SU-DHL-6 (cell line): ENCODE results near the gene CPNE1.

Experiments
- H2AFZ ChIP-seq: fragments of 200-600 bp; sonication (generic); 2 replicates; pipeline ENCODE4 v1.6.1; 2014; ENCODE audit warnings: low read depth, mild to moderate bottlenecking, moderate library complexity, mixed read lengths, antibody characterized with exemption, low read length; ENCODE audit not compliant: severe bottlenecking
- H3F3A ChIP-seq: fragments of 200-600 bp; shearing (Covaris generic); 2 replicates; pipeline ENCODE4 v1.6.0; 2016; ENCODE audit warnings: antibody characterized with exemption, mild to moderate bottlenecking; ENCODE audit not compliant: insufficient read depth
- H3K27ac ChIP-seq: fragments of 200-600 bp; sonication (generic); 2 replicates; pipeline ENCODE4 v1.5.1; 2016; ENCODE audit warnings: low read depth, mild to moderate bottlenecking, low read length, moderate library complexity, mixed read lengths
- H3K27me3 ChIP-seq: fragments of 200-600 bp; sonication (generic), shearing (Covaris generic); 2 replicates; pipeline ENCODE4 v1.6.0; 2014; ENCODE audit warnings: mild to moderate bottlenecking, low read length
- H3K36me3 ChIP-seq: fragments of 200-600 bp; sonication (generic); 2 replicates; pipeline ENCODE4 v1.6.1; 2014; ENCODE audit warnings: mild to moderate bottlenecking, low read length, mixed read lengths
- H3K4me2 ChIP-seq: fragments of 300-600, 200-600 bp; shearing (Covaris generic), sonication (generic); 2 replicates; pipeline ENCODE4 v1.6.0; 2014; ENCODE audit warnings: low read length, low read depth, mild to moderate bottlenecking; ENCODE audit not compliant: poor library complexity, severe bottlenecking
- H3K4me3 ChIP-seq: fragments of 200-600 bp; sonication (generic); 2 replicates; pipeline ENCODE4 v1.5.1; 2014; ENCODE audit warnings: antibody characterized with exemption, low read length, mild to moderate bottlenecking, mixed read lengths; ENCODE audit not compliant: insufficient read depth, poor library complexity, severe bottlenecking
- H3K79me2 ChIP-seq: fragments of 200-600 bp; sonication (generic); 2 replicates; pipeline ENCODE4 v1.6.1; 2014; ENCODE audit warnings: mild to moderate bottlenecking, low read length, moderate library complexity; ENCODE audit not compliant: insufficient read depth
- H3K9ac ChIP-seq: fragments of 200-600 bp; sonication (generic); 2 replicates; pipeline ENCODE4 v1.7.0; 2014; ENCODE audit warnings: mild to moderate bottlenecking, low read length
- H3K9me2 ChIP-seq: fragments of 200-600 bp; sonication (generic); replicated peaks from 2 replicates; pipeline ENCODE4 v1.6.1; 2014; ENCODE audit warnings: low read length; ENCODE audit not compliant: insufficient read depth
- H3K9me3 ChIP-seq: fragments of 200-600 bp; sonication (generic); 2 replicates; pipeline ENCODE4 v1.6.1; 2014; ENCODE audit warnings: low read length, mixed read lengths; ENCODE audit not compliant: insufficient read depth
- H4K20me1 ChIP-seq: fragments of 200-600 bp; sonication (generic); 2 replicates; pipeline ENCODE4 v1.6.1; 2014; ENCODE audit warnings: low read depth, mild to moderate bottlenecking, antibody characterized with exemption, low read length, moderate library complexity, mixed read lengths
- CTCF ChIP-seq: fragments of 200-600 bp; sonication (generic); IDR thresholded peaks from one replicate; pipeline ENCODE4 v1.5.1; 2017; ENCODE audit warnings: antibody characterized with exemption, mild to moderate bottlenecking, low read length, moderate library complexity; ENCODE audit not compliant: insufficient read depth, poor library complexity, severe bottlenecking
- EZH2phosphoT487 ChIP-seq: fragments of 200-600 bp; sonication (generic), shearing (Covaris generic); conservative IDR thresholded peaks from 2 replicates; pipeline ENCODE4 v1.6.1; 2018; ENCODE audit warnings: mild to moderate bottlenecking, antibody characterized with exemption, low read length, moderate library complexity, mixed read lengths

The CPNE1 gene

GRCh38 chr20:35632539-35633115 lies 32.1 kb downstream of the CPNE1 start:
- Histone ChIP-seq H2AFZ (no peak overlapping the region), H3K9me3 (no peaks in the 10 kb centered on the region), H3K27ac (no peak overlapping the region), H4K20me1 (no peaks in the 10 kb centered on the region), H3F3A (no peaks in the 10 kb centered on the region), H3K9ac (no peak overlapping the region), H3K79me2 (peaks cover 4% of the 10 kb centered on the region; the same call in 1 of the 2 replicates), H3K36me3 (0 out of 2 replicates have a peak, but pooled peaks cover 4% of the 10 kb centered on the region), H3K27me3 (no peaks in the 10 kb centered on the region), H3K4me3 (no peak overlapping the region), H3K4me2 (no peak overlapping the region), H3K9me2 (no peaks in the 10 kb centered on the region)
- no peak for TF ChIP-seq EZH2phosphoT487
- TF ChIP-seq CTCF: no peak

- Histone ChIP-seq H3K36me3 (peaks cover 6% of the 10 kb centered on the region; the same call in 1 of the 2 replicates), H3K4me2 (no peak overlapping the region), H3K9me2 (no peaks in the 10 kb centered on the region), H3F3A (no peaks in the 10 kb centered on the region), H3K79me2 (peaks cover 2% of the 10 kb centered on the region; the same call in 1 of the 2 replicates), H4K20me1 (no peaks in the 10 kb centered on the region), H3K4me3 (no peak overlapping the region), H3K9ac (no peak overlapping the region), H3K27ac (no peak overlapping the region), H3K9me3 (no peaks in the 10 kb centered on the region), H2AFZ (no peak overlapping the region), H3K27me3 (no peaks in the 10 kb centered on the region)
- TF ChIP-seq EZH2phosphoT487 (no peak), CTCF (no peak)
Measured at GRCh38 chr20:35630636-35631035, 34.1 kb downstream of the CPNE1 start.

- Histone ChIP-seq H3K27ac (no peak overlapping the region), H3K79me2 (no peaks in the 10 kb centered on the region), H3K9me2 (no peaks in the 10 kb centered on the region), H2AFZ (no peak overlapping the region), H3K4me3 (no peak overlapping the region), H3K4me2 (no peak overlapping the region), H3K36me3 (peaks cover 6% of the 10 kb centered on the region; the same call in 1 of the 2 replicates), H3K27me3 (no peaks in the 10 kb centered on the region), H4K20me1 (no peaks in the 10 kb centered on the region), H3F3A (no peaks in the 10 kb centered on the region), H3K9me3 (no peaks in the 10 kb centered on the region), H3K9ac (no peak overlapping the region)
- TF ChIP-seq CTCF (no peak), EZH2phosphoT487 (no peak)
Measured at GRCh38 chr20:35629427-35630145, 35.1 kb downstream of the CPNE1 start.
